Small intestine (tissue), 4 donors: ENCODE results near the gene DNAJC15. TPM values are rescaled to one million over a fixed set of nuclear protein-coding genes. Genes with fewer than 3 reads are reported as not detected.

Source experiments
- polyA plus RNA-seq, 4 donors: library from polyadenylated mRNA; stranded (reverse) in 3 of 4; unstranded in 1 of 4; fragments of 200-250 nt in 3 of 4; fragments of 120-200 nt in 1 of 4; gene quantifications; one replicate each; pipeline versions ENCODE4 v1.2.1 to v1.2.3, GENCODE V29; 2013
- donor health status: healthy with polysubstance abuse.
- donor health status: Bipolar disorder and iron deficiency.
- donor health status: healthy.

Gene DNAJC15
- polyA plus RNA-seq, 4 donors: 23.3 to 37.2 (median 29.9) TPM

Other genes with a start within 250 kb of the DNAJC15 start
- gene FAM216B, start 242.0 kb upstream of the DNAJC15 start, polyA plus RNA-seq: under 1 TPM in 3 of 4 donors, not detected in 1; 0.09 to 0.27 (median 0.12) TPM
- 10 to 100 TPM; 11.3 to 83.8 (median 15.0) TPM for gene EPSTI1, start 31.3 kb upstream of the DNAJC15 start, polyA plus RNA-seq